Hepatocyte (in vitro differentiated cells): Measurements from ENCODE around the gene SLAMF1.

Source experiments
- EZH2phosphoT487 ChIP-seq: fragments of 200-600 bp; sonication (generic); IDR thresholded peaks from one replicate; pipeline ENCODE4 v1.6.1; 2018; ENCODE audit warnings: antibody characterized with exemption, mild to moderate bottlenecking, low read depth, moderate library complexity; ENCODE audit not compliant: unreplicated experiment, severe bottlenecking
- TF ChIP-seq, protein P1 (sequence below): fragments of 200-600 bp; sonication (generic); IDR thresholded peaks from 2 replicates; pipeline ENCODE4 v1.5.1; 2016; ENCODE audit warnings: antibody characterized with exemption, mild to moderate bottlenecking; ENCODE audit not compliant: poor library complexity

DNA sequence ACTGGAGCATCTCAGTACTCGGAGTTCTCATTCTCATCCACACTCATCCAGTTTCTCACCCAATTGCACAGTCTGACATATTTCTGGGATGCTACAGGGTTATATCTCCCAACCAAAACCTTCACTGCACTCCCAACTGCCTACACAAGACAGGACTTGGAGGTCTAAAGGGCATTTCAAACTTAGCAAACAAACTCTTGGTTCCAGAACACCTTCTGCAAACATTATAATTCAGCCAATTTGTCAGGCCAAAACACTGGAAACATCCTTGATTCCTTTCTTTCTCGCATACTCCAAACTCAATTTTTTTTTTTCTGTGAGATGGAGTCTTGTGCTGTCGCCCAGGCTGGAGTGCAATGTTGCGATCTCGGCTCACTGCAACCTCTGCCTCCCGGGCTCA lies 7.9 kb downstream of the SLAMF1 start:
- TF ChIP-seq, protein P1, sequence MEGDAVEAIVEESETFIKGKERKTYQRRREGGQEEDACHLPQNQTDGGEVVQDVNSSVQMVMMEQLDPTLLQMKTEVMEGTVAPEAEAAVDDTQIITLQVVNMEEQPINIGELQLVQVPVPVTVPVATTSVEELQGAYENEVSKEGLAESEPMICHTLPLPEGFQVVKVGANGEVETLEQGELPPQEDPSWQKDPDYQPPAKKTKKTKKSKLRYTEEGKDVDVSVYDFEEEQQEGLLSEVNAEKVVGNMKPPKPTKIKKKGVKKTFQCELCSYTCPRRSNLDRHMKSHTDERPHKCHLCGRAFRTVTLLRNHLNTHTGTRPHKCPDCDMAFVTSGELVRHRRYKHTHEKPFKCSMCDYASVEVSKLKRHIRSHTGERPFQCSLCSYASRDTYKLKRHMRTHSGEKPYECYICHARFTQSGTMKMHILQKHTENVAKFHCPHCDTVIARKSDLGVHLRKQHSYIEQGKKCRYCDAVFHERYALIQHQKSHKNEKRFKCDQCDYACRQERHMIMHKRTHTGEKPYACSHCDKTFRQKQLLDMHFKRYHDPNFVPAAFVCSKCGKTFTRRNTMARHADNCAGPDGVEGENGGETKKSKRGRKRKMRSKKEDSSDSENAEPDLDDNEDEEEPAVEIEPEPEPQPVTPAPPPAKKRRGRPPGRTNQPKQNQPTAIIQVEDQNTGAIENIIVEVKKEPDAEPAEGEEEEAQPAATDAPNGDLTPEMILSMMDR = no peak
- TF ChIP-seq EZH2phosphoT487 = no peak
